Kidney (tissue), 14 donors: ENCODE data around the gene SPRR3. TPM values are rescaled to one million over a fixed set of nuclear protein-coding genes. Genes with fewer than 3 reads are reported as not detected.

Experiments
- DNase-seq, 5 donors: peaks; one replicate each; pipeline ENCODE4 v3.0.0-alpha.2; 2013 to 2020
- FAIRE-seq: peaks from 2 replicates; lab custom pipeline; 2012; peaks lifted over from hg19 to GRCh38; lab: Jason Lieb, UNC
- H3K27ac ChIP-seq, 2 donors: one replicate each; pipeline ENCODE4 v1.7.0; 2013; ENCODE audit warnings: low read depth in 2 of 2, low read length in 2 of 2, inconsistent platforms in 1 of 2
- H3K27me3 ChIP-seq: one replicate; pipeline ENCODE4 v1.7.1; 2013; ENCODE audit warnings: low read length, inconsistent platforms; ENCODE audit not compliant: control insufficient read depth, insufficient read depth
- H3K36me3 ChIP-seq, 3 donors: one replicate each; pipeline versions ENCODE4 v1.7.0 to v1.7.1; 2013; ENCODE audit warnings: low read length in 3 of 3, control low read depth in 1 of 3, inconsistent platforms in 1 of 3; ENCODE audit not compliant: insufficient read depth in 3 of 3, control insufficient read depth in 2 of 3
- H3K4me1 ChIP-seq, 3 donors: one replicate each; pipeline versions ENCODE4 v1.7.0 to v1.7.1; 2013; ENCODE audit warnings: low read length in 3 of 3, inconsistent platforms in 1 of 3, low read depth in 1 of 3; ENCODE audit not compliant: control insufficient read depth in 2 of 3, insufficient read depth in 2 of 3
- H3K4me3 ChIP-seq, 3 donors: one replicate each; pipeline versions ENCODE4 v1.7.0 to v1.8.1; 2013; ENCODE audit warnings: low read length in 3 of 3, control low read depth in 1 of 3, inconsistent platforms in 1 of 3
- H3K9ac ChIP-seq, 3 donors: one replicate each; pipeline versions ENCODE4 v1.7.0 to v1.7.1; 2013; ENCODE audit warnings: low read length in 3 of 3, control low read depth in 1 of 3, inconsistent platforms in 1 of 3
- H3K9me3 ChIP-seq, 3 donors: one replicate each; pipeline versions ENCODE4 v1.7.0 to v1.7.1; 2013; ENCODE audit warnings: low read length in 3 of 3, control low read depth in 1 of 3, inconsistent platforms in 1 of 3; ENCODE audit not compliant: control insufficient read depth in 2 of 3, insufficient read depth in 1 of 3
- CTCF ChIP-seq: IDR thresholded peaks from 3 replicates; pipeline ENCODE4 v1.5.1; 2012; ENCODE audit warnings: mild to moderate bottlenecking, moderate library complexity, borderline replicate concordance; ENCODE audit not compliant: insufficient read depth; ENCODE audit errors: extremely low read depth
- intact Hi-C: fragments of 100-400 bp; cut with DNase I; formaldehyde crosslinking; loops from one replicate; pipeline ENCODE4 v1.11.1; 2022
- polyA plus RNA-seq: library from polyadenylated mRNA; stranded (reverse); fragments of 350-450 nt; fragmentation: Illumina TruSeq; extraction: RNeasy Lipid Tissue Mini Kit (QIAGEN cat#74804); gene quantifications from one replicate; pipeline ENCODE4 v1.2.3, GENCODE V29; 2014; ENCODE audit warnings: low read depth, low replicate concordance; ENCODE audit not compliant: insufficient read depth
- total RNA-seq: library from RNA; stranded (reverse); fragmentation: NEBNext Ultra II Directional; extraction: Animal tissue kit (Norgen Biotek cat#: 25700); gene quantifications from one replicate; pipeline ENCODE4 v1.2.1, GENCODE V29; 2021
- donor health status: control.
- donor health status: control.
- donor health status: control.
- donor health status: control.
- donor health status: control.
- donor health status: DM: yes; HTN: yes; CAD: no.
- donor health status: Normal renal cell carcinoma (clear cell type).

SPRR3 gene
- total and polyA plus RNA-seq, 2 donors from 2014 or later, result not detected

DNA sequence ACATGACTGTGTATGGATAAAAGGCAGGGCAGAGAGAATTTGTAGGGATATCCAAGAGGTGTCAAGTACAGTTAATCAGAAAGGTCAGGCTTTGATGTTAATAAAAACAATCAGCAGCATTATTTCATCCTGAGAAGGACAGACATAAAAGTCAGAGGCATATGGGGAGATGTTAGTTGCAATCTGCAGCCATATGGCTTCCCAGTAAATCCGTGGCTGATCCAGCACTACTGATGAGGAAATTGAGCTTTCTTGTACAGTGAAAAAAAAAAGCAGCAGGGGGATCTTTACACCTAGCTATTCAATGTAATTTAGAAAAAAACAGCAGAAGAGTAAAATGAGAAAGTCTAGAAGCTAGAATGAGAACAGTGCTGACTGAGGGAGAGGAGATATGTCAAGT is 27.2 kb downstream of the SPRR3 start:
- no peak for TF ChIP-seq CTCF
- Histone ChIP-seq H3K9me3 (no peaks in the 10 kb centered on the region), H3K4me3 (no peak overlapping the region), H3K36me3 (no peaks in the 10 kb centered on the region), H3K9ac (no peak overlapping the region), H3K27ac (no peak overlapping the region), H3K27me3 (no peaks in the 10 kb centered on the region), H3K4me1 (no peaks in the 10 kb centered on the region)
- FAIRE-seq, result no peak
- no peak for DNase-seq
- intact Hi-C loops, result no loop called here

DNA sequence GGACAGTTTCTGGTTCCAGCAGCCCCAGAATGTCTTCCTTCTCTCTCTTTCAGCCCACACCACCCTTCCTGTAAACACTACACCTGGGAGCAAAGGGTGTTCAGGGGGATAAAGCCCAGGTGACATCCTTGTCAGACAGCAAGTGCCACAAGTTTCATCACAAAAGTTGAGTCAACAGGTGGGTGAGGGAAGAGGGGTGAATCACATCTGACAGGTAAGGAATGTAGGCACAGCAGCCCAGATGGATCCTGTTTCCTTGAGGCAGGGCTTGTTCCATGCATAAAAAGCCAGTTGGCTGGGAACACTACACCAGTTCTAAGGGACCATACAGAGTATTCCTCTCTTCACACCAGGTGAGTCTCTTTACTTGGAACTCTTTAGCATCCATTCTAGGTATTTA is 29.3 kb downstream of the SPRR3 start, which contains the start of gene SPRR1B:
SPRR1B (plus strand) TSS at position 309 of the 400 bp plus-strand sequence. CDS start 1,143 bp downstream, outside the sequence.
- Histone ChIP-seq H3K9me3 (no peaks in the 10 kb centered on the region), H3K27me3 (no peaks in the 10 kb centered on the region), H3K4me3 (no peak within 1 kb of the TSS), H3K36me3 (no peaks in the 10 kb centered on the region), H3K27ac (no peak within 1 kb of the TSS), H3K4me1 (no peaks in the 10 kb centered on the region), H3K9ac (no peak within 1 kb of the TSS)
- intact Hi-C loops, result no loop called here
- FAIRE-seq (no peak), DNase-seq (no peak)
- no peak for TF ChIP-seq CTCF

DNA sequence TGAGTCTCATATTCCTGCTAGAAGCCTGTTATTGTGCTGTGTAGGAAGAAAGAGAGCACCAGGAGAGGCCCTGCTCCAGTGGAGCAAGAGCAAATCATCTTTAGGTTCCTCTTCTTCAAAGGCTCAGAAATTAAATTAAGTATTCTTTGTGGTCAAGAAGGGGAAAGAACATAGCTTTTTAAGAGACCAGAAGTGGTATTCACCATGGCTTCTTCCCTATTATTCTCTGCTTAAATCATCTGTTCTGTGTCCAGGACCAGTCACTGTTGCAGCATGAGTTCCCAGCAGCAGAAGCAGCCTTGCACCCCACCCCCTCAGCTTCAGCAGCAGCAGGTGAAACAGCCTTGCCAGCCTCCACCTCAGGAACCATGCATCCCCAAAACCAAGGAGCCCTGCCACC is 30.5 kb downstream of the SPRR3 start:
- Histone ChIP-seq H3K4me1 (no peaks in the 10 kb centered on the region), H3K27ac (no peak overlapping the region), H3K9ac (no peak overlapping the region), H3K9me3 (no peaks in the 10 kb centered on the region), H3K4me3 (no peak overlapping the region), H3K36me3 (no peaks in the 10 kb centered on the region), H3K27me3 (no peaks in the 10 kb centered on the region)
- no peak for FAIRE-seq
- DNase-seq, result no peak
- intact Hi-C loops, result no loop called here
- TF ChIP-seq CTCF, result no peak
